IPS-15b (cell line): ENCODE data around the gene LEFTY1.
A peak's percentile ranks its signal among the peaks of the same experiment; 100 is the strongest.
"Not testable (repeated sequence)": the region's sequence is repeated elsewhere in the genome, so short reads cannot be mapped to it uniquely, and the experiment has no call there.

Experiments used
- H3K27me3 ChIP-seq: one replicate; pipeline ENCODE4 v1.6.1; 2013; ENCODE audit warnings: low read length; ENCODE audit not compliant: control insufficient read depth, insufficient read depth
- H3K36me3 ChIP-seq: one replicate; pipeline ENCODE4 v1.6.1; 2013; ENCODE audit warnings: low read length; ENCODE audit not compliant: control insufficient read depth, insufficient read depth
- H3K4me1 ChIP-seq: one replicate; pipeline ENCODE4 v1.6.1; 2013; ENCODE audit warnings: mild to moderate bottlenecking, low read length; ENCODE audit not compliant: control insufficient read depth, insufficient read depth
- H3K4me3 ChIP-seq: one replicate; pipeline ENCODE4 v1.5.1; 2013; ENCODE audit warnings: low read depth, low read length
- H3K9ac ChIP-seq: one replicate; pipeline ENCODE4 v1.6.1; 2013; ENCODE audit warnings: low read depth, mild to moderate bottlenecking, low read length
- H3K9me3 ChIP-seq: one replicate; pipeline ENCODE4 v1.6.1; 2013; ENCODE audit warnings: mild to moderate bottlenecking, low read length; ENCODE audit not compliant: control insufficient read depth, insufficient read depth

LEFTY1 gene, protein sequence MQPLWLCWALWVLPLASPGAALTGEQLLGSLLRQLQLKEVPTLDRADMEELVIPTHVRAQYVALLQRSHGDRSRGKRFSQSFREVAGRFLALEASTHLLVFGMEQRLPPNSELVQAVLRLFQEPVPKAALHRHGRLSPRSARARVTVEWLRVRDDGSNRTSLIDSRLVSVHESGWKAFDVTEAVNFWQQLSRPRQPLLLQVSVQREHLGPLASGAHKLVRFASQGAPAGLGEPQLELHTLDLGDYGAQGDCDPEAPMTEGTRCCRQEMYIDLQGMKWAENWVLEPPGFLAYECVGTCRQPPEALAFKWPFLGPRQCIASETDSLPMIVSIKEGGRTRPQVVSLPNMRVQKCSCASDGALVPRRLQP

DNA sequence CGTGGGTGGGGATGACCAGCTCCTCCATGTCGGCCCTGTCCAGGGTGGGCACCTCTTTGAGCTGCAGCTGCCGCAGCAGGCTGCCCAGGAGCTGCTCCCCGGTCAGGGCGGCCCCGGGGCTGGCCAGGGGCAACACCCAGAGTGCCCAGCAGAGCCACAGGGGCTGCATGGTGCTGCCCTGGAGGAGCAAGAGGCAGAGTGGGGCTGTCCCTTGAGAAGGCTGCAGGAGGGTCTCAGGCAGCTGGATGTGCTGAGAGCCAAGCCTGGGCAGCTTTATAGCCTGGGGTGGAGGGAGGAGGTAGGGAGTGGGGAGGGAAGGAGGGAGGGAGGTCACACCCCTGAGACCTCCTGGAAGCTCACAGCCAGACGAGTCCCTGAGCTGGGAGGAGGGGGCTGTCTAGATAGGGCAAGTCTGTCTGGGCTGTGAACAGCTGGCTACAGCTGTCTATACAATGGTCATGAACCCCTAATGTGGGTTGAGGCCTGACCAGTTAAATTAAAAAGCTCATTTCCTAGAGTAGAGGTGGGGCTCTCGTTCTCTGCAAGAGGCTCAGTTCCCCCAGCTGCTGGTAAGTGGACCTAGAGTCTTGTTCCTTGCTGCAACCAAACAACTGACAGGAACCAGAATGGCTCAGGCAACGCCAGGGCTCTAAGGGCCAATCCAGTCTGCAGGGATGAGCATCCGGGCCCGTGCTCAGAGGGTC, at the start of gene LEFTY1:
LEFTY1 (minus strand) TSS at position 249 of the 704 bp plus-strand sequence; CDS start at position 169, 80 bp downstream.
- Histone ChIP-seq H3K36me3 (no peaks in the 10 kb centered on the region), H3K4me3 (peak within 1 kb of the TSS; percentile 23), H3K9ac (peak within 1 kb of the TSS; percentile 60), H3K9me3 (no peaks in the 10 kb centered on the region), H3K4me1 (peaks cover 20% of the 10 kb centered on the region), H3K27me3 (no peaks in the 10 kb centered on the region)

DNA sequence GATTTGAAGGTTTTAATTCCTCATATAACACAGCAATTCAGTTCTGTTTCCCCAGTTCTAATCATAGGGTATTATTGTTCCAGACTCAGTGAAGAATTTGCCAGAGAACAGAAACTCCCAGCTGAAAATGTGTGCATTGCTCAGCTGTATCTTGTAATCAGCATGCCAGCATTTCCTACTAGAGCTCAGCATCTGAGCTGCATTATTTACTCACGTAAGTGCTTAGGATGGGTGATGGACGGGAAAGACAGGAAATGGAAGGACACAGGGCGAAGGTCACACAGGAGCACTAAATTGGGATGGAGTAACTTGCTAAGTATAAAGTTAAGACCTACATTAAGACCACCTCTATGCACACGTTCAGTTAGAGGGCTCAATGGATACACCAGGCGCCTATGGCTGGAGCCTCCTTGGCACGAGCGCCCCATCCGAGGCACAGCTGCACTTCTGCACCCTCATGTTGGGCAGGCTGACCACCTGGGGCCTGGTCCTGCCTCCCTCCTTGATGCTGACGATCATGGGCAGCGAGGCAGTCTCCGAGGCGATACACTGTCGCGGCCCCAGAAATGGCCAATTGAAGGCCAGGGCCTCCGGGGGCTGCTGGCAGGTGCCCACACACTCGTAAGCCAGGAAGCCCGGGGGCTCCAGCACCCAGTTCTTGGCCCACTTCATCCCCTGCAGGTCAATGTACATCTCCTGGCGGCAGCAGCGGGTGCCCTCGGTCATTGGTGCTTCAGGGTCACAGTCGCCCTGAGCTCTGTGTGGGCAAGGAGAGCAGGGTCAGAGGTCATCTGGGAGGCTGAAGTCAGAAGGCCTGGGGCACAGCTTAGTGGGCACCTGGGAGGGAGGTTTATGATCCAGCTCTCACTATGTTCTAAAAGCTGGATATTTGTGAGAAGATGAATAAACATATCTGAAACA, 48.4 kb upstream of the LEFTY1 start:
- Histone ChIP-seq H3K4me1 (no peaks in the 10 kb centered on the region), H3K9ac (no peak overlapping the region), H3K36me3 (no peaks in the 10 kb centered on the region), H3K27me3 (peaks cover 3% of the 10 kb centered on the region), H3K9me3 (no peaks in the 10 kb centered on the region), H3K4me3 (no peak overlapping the region)

DNA sequence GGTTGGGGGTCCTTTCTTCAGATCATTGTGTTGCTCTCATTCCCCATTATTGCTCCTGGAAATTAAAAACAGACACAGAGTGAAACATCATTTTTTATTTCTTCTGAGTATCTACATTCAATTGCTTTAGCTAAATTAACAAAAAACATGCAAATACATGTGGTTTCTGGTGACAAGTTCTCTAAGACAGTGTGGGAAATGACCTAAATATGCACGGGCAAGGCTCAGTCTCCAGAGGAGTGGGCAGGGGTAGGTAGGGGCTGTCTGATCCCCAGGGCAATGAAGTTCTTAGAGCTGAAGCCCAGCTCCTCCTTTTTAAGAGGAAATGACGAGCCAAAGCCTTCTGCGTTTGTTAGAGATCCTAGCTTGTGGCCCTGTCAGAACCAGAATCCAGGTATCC, 47.6 kb upstream of the LEFTY1 start:
- H3K36me3 ChIP-seq, result no peaks in the 10 kb centered on the region

DNA sequence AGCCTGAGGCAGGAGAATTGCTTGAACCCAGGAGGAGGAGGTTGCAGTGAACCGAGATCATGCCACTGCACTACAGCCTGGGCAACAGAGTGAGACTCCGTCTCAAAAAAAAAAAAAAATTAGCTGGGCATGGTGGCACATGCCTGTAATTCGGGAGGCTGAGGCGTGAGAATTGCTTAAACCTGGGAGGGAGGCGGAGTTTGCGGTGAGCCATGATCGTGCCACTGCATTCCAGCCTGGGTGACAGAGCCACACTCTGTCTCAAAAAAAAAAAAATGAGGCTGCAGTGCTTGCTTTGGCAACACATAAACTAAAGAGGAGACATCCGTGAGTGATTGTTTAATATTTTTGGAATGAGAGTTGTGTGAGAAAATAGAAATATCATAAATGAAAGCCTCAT, 47.1 kb upstream of the LEFTY1 start:
- not testable (repeated sequence) for H3K9me3 ChIP-seq, H3K4me3 ChIP-seq, H3K36me3 ChIP-seq, H3K4me1 ChIP-seq, H3K27me3 ChIP-seq, H3K9ac ChIP-seq

More for the DNA sequence above, 47.6 kb upstream of the LEFTY1 start:
- no peak overlapping the region for H3K4me3 ChIP-seq
- H3K4me1 ChIP-seq, result no peaks in the 10 kb centered on the region
- no peaks in the 10 kb centered on the region for H3K9me3 ChIP-seq
- no peak overlapping the region for H3K9ac ChIP-seq
- peaks cover 3% of the 10 kb centered on the region for H3K27me3 ChIP-seq

DNA sequence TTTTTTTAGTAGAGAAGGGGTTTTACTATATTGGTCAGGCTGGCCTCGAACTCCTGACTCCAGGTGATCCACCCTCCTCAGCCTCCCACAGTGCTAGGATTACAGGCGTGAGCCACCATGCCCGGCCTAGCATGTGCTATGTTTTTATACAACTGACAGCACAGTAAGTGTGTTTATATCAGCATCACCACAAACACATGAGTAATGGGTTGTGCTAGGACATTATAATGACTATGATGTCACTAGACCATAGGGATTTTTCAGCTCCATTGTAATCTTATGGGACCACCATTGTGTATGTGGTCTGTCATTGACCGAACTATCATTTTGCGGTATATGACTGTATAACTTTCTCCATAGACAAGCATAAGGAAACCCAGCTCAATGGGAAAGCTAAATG, 45.8 kb upstream of the LEFTY1 start:
- H3K27me3 ChIP-seq, result no peaks in the 10 kb centered on the region
- H3K9me3 ChIP-seq, result no peaks in the 10 kb centered on the region
- no peak overlapping the region for H3K4me3 ChIP-seq
- H3K36me3 ChIP-seq, result no peaks in the 10 kb centered on the region
- no peak overlapping the region for H3K9ac ChIP-seq
- no peaks in the 10 kb centered on the region for H3K4me1 ChIP-seq

DNA sequence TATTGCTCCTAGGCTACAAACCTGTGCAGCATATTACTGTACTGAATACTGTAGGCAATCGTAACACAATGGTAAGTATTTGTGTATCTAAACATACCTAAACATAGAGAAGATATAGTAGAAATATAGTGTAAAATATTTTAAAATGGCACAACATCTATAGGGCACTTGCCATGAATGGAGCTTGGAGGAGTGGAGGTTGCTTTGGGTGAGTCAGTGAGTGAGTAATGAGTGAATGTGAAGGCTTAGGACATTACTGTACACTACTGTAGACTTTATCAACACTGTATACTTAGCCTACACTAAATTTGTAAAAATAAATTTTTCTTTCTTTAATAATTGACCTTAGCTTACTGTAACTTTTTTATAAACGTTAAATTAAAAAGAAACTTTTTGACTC, 44.1 kb upstream of the LEFTY1 start:
- Histone ChIP-seq H3K36me3 (no peaks in the 10 kb centered on the region), H3K27me3 (no peaks in the 10 kb centered on the region), H3K4me3 (no peak overlapping the region), H3K9ac (no peak overlapping the region), H3K9me3 (no peaks in the 10 kb centered on the region), H3K4me1 (no peaks in the 10 kb centered on the region)

DNA sequence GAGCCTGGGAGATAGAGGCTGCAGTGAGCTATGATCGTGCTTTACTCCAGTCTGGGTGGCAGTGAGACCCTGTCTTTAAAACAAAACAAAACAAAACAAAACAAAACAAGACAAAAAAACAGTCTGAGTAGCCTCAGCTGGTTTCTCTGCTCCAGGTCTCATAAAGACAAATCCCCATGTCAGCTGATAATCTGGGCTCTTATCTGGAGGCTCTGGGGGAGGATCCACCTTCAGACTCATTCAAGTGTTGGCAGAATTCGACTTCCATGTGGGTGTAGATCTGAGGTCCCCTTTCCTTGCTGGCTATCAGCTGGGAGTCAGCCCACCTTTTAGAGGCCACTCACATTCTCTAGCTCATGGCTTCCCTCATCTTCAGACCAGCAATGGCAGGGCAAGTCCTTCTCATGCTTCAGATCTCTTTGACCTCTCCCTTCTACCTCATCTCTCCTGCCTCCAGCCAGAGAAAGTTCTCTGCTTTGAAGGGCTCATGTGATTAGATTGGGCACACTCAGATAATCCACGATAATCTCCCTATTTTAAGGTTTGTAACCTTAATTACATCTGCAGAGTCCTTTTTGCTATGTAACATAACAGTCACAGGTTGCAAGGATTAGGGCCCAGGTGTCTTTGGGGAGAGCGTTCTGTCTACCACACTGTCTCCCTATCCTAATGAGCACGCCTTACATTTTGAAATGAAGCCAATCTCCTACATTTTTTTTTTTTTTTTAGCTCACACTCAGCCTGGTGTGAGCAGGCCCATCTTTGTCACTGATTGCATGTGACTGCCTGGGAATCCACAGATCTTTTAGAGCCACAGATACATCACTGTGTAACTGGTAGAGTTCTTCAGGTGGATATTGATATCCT, 42.6 kb upstream of the LEFTY1 start:
- Histone ChIP-seq H3K4me3 (no peak overlapping the region), H3K9ac (no peak overlapping the region)

DNA sequence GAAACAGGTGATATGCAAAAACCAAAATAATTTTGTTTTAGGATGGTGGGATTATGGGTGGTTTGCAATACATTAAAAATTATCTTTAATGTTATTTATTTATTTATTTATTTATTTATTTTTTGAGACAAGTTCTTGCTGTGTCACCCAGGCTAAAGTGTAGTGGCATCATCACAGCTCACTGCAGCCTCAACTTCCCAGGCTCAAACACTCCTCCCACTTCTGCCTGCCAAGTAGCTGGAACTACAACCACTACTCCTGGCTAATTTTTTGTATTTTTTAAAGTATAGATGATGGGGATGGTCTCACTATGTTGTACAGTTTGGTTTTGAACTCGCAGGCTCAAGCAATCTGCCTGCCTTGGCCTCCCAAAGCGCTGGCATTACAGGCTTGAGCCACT, 41.6 kb upstream of the LEFTY1 start:
- no peak overlapping the region for H3K9ac ChIP-seq
- H3K4me3 ChIP-seq, result no peak overlapping the region
- no peaks in the 10 kb centered on the region for H3K36me3 ChIP-seq
- no peaks in the 10 kb centered on the region for H3K9me3 ChIP-seq
- H3K27me3 ChIP-seq, result no peaks in the 10 kb centered on the region
- no peaks in the 10 kb centered on the region for H3K4me1 ChIP-seq

More for the DNA sequence above, 42.6 kb upstream of the LEFTY1 start:
- H3K27me3 ChIP-seq, result no peaks in the 10 kb centered on the region
- H3K4me1 ChIP-seq, result no peaks in the 10 kb centered on the region
- no peaks in the 10 kb centered on the region for H3K36me3 ChIP-seq
- no peaks in the 10 kb centered on the region for H3K9me3 ChIP-seq

DNA sequence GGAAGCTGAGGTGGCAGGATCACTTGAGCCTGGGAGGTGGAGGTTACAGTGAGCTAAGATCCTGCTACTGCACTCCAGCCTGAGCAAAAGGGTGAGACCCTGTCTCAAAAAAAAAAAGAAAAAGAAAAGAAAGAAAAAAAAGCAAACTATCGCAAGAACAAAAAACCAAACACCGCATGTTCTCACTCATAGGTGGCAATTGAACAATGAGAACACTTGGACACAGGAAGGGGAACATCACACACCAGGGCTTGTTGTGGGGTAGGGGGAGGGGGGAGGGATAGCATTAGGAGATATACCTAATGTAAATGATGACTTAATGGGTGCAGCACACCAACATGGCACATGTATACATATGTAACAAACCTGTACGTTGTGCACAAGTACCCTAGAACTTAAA, 40.5 kb upstream of the LEFTY1 start:
- H3K9ac ChIP-seq, H3K27me3 ChIP-seq, H3K4me1 ChIP-seq, H3K36me3 ChIP-seq, H3K9me3 ChIP-seq, H3K4me3 ChIP-seq: not testable (repeated sequence)

DNA sequence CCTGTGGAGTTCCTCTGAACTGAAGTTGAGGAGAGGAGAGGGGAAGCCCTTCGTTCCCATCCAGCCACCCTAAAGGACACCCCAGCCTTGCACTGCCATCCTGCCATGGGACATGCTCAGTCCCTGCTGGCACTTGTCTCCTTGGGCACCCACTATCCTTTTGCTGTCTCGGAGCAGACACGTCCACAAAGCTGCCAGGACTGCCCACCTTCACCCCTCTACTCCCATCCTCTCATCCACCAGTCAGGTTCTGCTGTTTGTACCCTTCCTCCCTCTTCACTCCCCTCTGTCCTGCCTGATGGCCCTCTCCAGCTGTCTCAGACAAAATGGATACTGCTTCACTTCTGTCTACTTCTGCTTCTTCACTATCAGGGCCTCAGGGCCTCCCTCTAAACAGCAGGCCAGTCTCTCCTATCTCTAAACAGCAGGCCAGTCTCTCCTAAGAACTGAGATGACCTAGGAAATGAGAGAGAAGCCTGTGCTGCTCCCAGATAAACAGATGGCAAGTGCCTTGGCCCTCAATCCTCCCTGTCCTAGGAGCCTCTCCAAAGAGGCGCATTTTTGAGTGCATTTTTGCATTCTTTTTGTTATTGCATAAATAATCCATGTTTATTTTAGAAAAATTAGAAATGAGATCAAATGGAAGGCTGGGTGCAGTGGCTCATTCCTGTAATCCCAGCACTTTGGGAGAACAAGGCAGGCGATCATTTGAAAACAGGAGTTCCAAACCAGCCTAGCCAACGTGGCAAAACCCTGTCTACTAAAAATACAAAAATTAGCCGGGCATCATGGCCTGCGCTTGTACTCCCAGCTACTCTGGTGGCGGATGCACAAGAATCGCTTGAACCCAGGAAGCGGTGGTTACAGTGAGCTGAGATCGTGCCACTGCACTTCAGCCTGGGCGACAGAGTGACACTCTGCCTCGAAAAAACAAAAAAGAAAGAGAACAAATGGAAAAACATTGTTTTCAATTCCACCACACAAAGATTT, 39.5 kb upstream of the LEFTY1 start:
- no peaks in the 10 kb centered on the region for H3K27me3 ChIP-seq
- no peaks in the 10 kb centered on the region for H3K4me1 ChIP-seq
- H3K36me3 ChIP-seq, result no peaks in the 10 kb centered on the region
- H3K4me3 ChIP-seq, result no peak overlapping the region
- no peak overlapping the region for H3K9ac ChIP-seq
- H3K9me3 ChIP-seq, result no peaks in the 10 kb centered on the region
